ENCODE data around the gene BTNL2.

GRCh38 chr6:32406857-32407256, at the start of gene BTNL2:
- TF ChIP-seq CTCF (IDR thresholded peaks at IDR 0.05) (no peak), POLR2A (IDR thresholded peaks at IDR 0.05) (no peak), POLR2AphosphoS5 (IDR thresholded peaks at IDR 0.05) (no peak), EP300 (IDR thresholded peaks at IDR 0.05) (no peak)
